HCT116 (cell line): ENCODE measurements around the gene CXXC1. TPM values are rescaled to one million over a fixed set of nuclear protein-coding genes. Genes with fewer than 3 reads are reported as not detected.

Experiments
- ATAC-seq: fragments of 200-7000 bp; cut with Tn5 transposase; 2 replicates; pipeline ENCODE4 v1.9.1; 2020; ENCODE audit warnings: mild to moderate bottlenecking, moderate library complexity
- BruUV-seq: library from RNA; stranded (reverse); fragments of 400-500 nt; replicated peaks from 2 replicates; lab custom pipeline; 2021; lab: Mats Ljungman, UMichigan
- CTCF ChIA-PET: fragments of 300-600 bp; sonication (Branson Sonifier 250); formaldehyde crosslinking; loops from one replicate; lab custom pipeline; 2021; ENCODE audit warnings: antibody characterized with exemption; lab: Charles Lee
- POLR2A ChIA-PET: fragments of 300-600, 350-600 bp; sonication (Branson Sonifier 250); formaldehyde crosslinking; loops from one replicate; lab custom pipeline; 2021; ENCODE audit warnings: antibody characterized with exemption; lab: Charles Lee
- RAD21 ChIA-PET, 2 experiments: fragments of 300-600 bp; sonication (Branson Sonifier 250); formaldehyde crosslinking; loops; one replicate each; lab custom pipeline; 2023; ENCODE audit warnings: low total read pairs in 2 of 2; ENCODE audit not compliant: uncharacterized antibody in 2 of 2, unreplicated experiment in 2 of 2, low non-redundant PET in 1 of 2; lab: Charles Lee
- DNase-seq: peaks from one replicate; pipeline ENCODE4 v3.0.0-alpha.2; 2010; ENCODE audit warnings: low read depth, low spot score
- H2AFZ ChIP-seq: fragments of 200-600 bp; shearing (Covaris generic), sonication (generic); 2 replicates; pipeline ENCODE4 v1.6.1; 2017; ENCODE audit warnings: low read depth, mixed run types, mixed read lengths, antibody characterized with exemption, low read length; ENCODE audit not compliant: poor library complexity, severe bottlenecking
- H3K27ac ChIP-seq: 2 replicates; pipeline ENCODE4 v1.5.1; 2012; ENCODE audit warnings: low read depth, low read length
- H3K27me3 ChIP-seq: fragments of 200-600 bp; sonication (generic); 2 replicates; pipeline ENCODE4 v1.6.1; 2016; ENCODE audit warnings: mixed run types, low read length, mixed read lengths; ENCODE audit not compliant: insufficient read depth
- H3K36me3 ChIP-seq, 2 experiments: fragments of 200-500 bp in 1 of 2; fragments of 200-600 bp in 1 of 2; sonication (Bioruptor generic) in 1 of 2; sonication (generic) in 1 of 2; 2 replicates each; pipeline versions ENCODE4 v1.5.1 to v1.6.1; 2014 to 2016; ENCODE audit warnings: low read length in 2 of 2, inconsistent platforms in 1 of 2, mixed read lengths in 1 of 2, mixed run types in 1 of 2; ENCODE audit not compliant: insufficient read depth in 2 of 2, control insufficient read depth in 1 of 2
- H3K4me1 ChIP-seq, 2 experiments: fragments of 200-600 bp in 1 of 2; sonication (generic) in 1 of 2; 2 replicates each; pipeline versions ENCODE4 v1.5.1 to v1.6.1; 2012 to 2017; ENCODE audit warnings: low read length in 2 of 2, inconsistent platforms in 1 of 2, mild to moderate bottlenecking in 1 of 2, mixed read lengths in 1 of 2, mixed run types in 1 of 2, moderate library complexity in 1 of 2; ENCODE audit not compliant: insufficient read depth in 2 of 2, control insufficient read depth in 1 of 2
- H3K4me2 ChIP-seq: fragments of 200-600 bp; sonication (generic); 2 replicates; pipeline ENCODE4 v1.6.1; 2017; ENCODE audit warnings: mixed run types, low read length, mixed read lengths
- H3K4me3 ChIP-seq, 2 experiments: fragments of 200-600 bp in 1 of 2; sonication (generic) in 1 of 2; replicated peaks in 1 of 2; 2 replicates each; pipeline ENCODE4 v1.5.1; 2011 to 2016; ENCODE audit warnings: low read length in 2 of 2, control low read depth in 1 of 2, low read depth in 1 of 2, mild to moderate bottlenecking in 1 of 2, mixed read lengths in 1 of 2, mixed run types in 1 of 2
- H3K79me2 ChIP-seq: fragments of 200-600 bp; sonication (generic); 2 replicates; pipeline ENCODE4 v1.6.1; 2017; ENCODE audit warnings: mild to moderate bottlenecking, mixed run types, low read length, moderate library complexity, mixed read lengths; ENCODE audit not compliant: insufficient read depth
- H3K9ac ChIP-seq: fragments of 200-600 bp; sonication (generic); 2 replicates; pipeline ENCODE4 v1.6.1; 2016; ENCODE audit warnings: low read length, mixed read lengths
- H3K9me2 ChIP-seq: fragments of 200-600 bp; sonication (generic), shearing (Covaris generic); 2 replicates; pipeline ENCODE4 v1.6.1; 2017; ENCODE audit warnings: mixed run types, mild to moderate bottlenecking, moderate library complexity; ENCODE audit not compliant: insufficient read depth
- H3K9me3 ChIP-seq, 2 experiments: fragments of 200-500 bp in 1 of 2; fragments of 200-600 bp in 1 of 2; sonication (Bioruptor generic) in 1 of 2; sonication (generic) in 1 of 2; 2 replicates each; pipeline ENCODE4 v1.6.1; 2014 to 2017; ENCODE audit warnings: low read length in 2 of 2, mixed read lengths in 2 of 2, inconsistent platforms in 1 of 2, low read depth in 1 of 2, mild to moderate bottlenecking in 1 of 2, mixed run types in 1 of 2, moderate library complexity in 1 of 2; ENCODE audit not compliant: control insufficient read depth in 1 of 2, insufficient read depth in 1 of 2
- H4K20me1 ChIP-seq: fragments of 200-600 bp; sonication (generic), shearing (Covaris generic); 2 replicates; pipeline ENCODE4 v1.6.1; 2017; ENCODE audit warnings: mixed run types, mild to moderate bottlenecking, moderate library complexity; ENCODE audit not compliant: insufficient read depth
- ELF1 ChIP-seq: IDR thresholded peaks from 2 replicates; pipeline ENCODE4 v1.6.1; 2012; ENCODE audit warnings: low read depth, borderline replicate concordance
- EZH2 ChIP-seq: fragments of 200-600 bp; sonication (generic); IDR thresholded peaks from 2 replicates; pipeline ENCODE4 v1.6.1; 2017; ENCODE audit warnings: antibody characterized with exemption, mixed run types
- POLR2A ChIP-seq: IDR thresholded peaks from 2 replicates; pipeline ENCODE4 v1.7.0; 2011; ENCODE audit warnings: borderline replicate concordance; ENCODE audit not compliant: insufficient read depth, insufficient read length; ENCODE audit errors: extremely low read depth
- REST ChIP-seq: IDR thresholded peaks from 2 replicates; pipeline ENCODE4 v1.6.1; 2012; ENCODE audit warnings: low read depth
- SIN3A ChIP-seq: IDR thresholded peaks from 2 replicates; pipeline ENCODE4 v1.6.1; 2012; ENCODE audit warnings: low read depth
- SRF ChIP-seq: IDR thresholded peaks from 2 replicates; pipeline ENCODE4 v1.6.1; 2012; ENCODE audit warnings: low read depth
- YY1 ChIP-seq: IDR thresholded peaks from 2 replicates; pipeline ENCODE4 v1.6.1; 2011; ENCODE audit warnings: low read length, low read depth, moderate library complexity, mild to moderate bottlenecking; ENCODE audit not compliant: insufficient replicate concordance; ENCODE audit errors: extremely low read depth
- intact Hi-C: fragments of 100-400 bp; cut with micrococcal nuclease; formaldehyde crosslinking; loops from 2 replicates; pipeline ENCODE4 v1.10.0; 2022
- total RNA-seq: library from RNA; stranded (reverse); gene quantifications from one replicate; pipeline ENCODE4 v1.2.1, GENCODE V29; 2021; ENCODE audit not compliant: unreplicated experiment
- TF ChIP-seq, protein P1 (sequence below): IDR thresholded peaks from 2 replicates; pipeline ENCODE4 v1.6.1; 2012
- TF ChIP-seq, protein P2 (sequence below): IDR thresholded peaks from 2 replicates; pipeline ENCODE4 v1.6.1; 2011; ENCODE audit warnings: mild to moderate bottlenecking, low read length, moderate library complexity; ENCODE audit not compliant: insufficient replicate concordance; ENCODE audit errors: extremely low read depth
- TF ChIP-seq, protein P3 (sequence below): IDR thresholded peaks from 2 replicates; pipeline ENCODE4 v1.6.1; 2012

Gene CXXC1
- total RNA-seq, 1 experiment from 2014 or later = 101 TPM

DNA sequence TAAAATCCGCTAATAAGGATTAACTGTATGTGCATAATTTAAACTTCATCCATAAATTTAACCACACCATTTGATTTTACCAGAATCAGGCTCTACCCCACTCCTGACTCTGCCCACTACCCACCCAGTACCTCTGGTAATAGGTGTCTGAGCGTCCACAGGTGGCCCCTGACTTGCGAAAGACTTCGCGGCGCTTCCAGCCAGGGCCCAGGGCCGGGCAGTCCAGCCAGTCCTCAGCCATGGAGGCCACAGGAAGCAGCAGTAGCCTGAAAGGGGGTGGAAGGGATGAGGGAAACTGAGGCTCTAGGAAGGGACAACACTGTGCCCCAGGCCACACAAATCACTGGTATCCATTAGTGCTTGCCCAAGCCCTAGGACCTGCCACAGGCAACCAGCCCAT is 7.7 kb downstream of the CXXC1 start:
- H3K9ac ChIP-seq = no peak overlapping the region
- DNase-seq (no peak), ATAC-seq (no peak)
- ChIA-PET RAD21 (no interaction called here), POLR2A (no interaction called here), CTCF (no interaction called here)
- H3K9me2 ChIP-seq = no peaks in the 10 kb centered on the region
- H3K4me3 ChIP-seq = peak overlapping the region; percentile 70 to 100
- peaks cover 25 to 66% of the 10 kb centered on the region in 2 experiments for H3K36me3 ChIP-seq
- H3K9me3 ChIP-seq = no peaks in the 10 kb centered on the region
- H3K79me2 ChIP-seq = peaks cover 39% of the 10 kb centered on the region
- no peaks in the 10 kb centered on the region for H3K27me3 ChIP-seq
- intact Hi-C loops = loop anchor here (10.0 kb wide), 1 partner anchor 785 kb away; the partner anchor contains the start of gene RPL17
- H2AFZ ChIP-seq = no peak overlapping the region
- no TSS peak for BruUV-seq
- H3K4me2 ChIP-seq = peak overlapping the region; percentile 85
- H4K20me1 ChIP-seq = no peaks in the 10 kb centered on the region
- TF ChIP-seq, protein P1, sequence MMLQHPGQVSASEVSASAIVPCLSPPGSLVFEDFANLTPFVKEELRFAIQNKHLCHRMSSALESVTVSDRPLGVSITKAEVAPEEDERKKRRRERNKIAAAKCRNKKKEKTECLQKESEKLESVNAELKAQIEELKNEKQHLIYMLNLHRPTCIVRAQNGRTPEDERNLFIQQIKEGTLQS = no peak
- TF ChIP-seq SIN3A = no peak
- TF ChIP-seq, protein P2, sequence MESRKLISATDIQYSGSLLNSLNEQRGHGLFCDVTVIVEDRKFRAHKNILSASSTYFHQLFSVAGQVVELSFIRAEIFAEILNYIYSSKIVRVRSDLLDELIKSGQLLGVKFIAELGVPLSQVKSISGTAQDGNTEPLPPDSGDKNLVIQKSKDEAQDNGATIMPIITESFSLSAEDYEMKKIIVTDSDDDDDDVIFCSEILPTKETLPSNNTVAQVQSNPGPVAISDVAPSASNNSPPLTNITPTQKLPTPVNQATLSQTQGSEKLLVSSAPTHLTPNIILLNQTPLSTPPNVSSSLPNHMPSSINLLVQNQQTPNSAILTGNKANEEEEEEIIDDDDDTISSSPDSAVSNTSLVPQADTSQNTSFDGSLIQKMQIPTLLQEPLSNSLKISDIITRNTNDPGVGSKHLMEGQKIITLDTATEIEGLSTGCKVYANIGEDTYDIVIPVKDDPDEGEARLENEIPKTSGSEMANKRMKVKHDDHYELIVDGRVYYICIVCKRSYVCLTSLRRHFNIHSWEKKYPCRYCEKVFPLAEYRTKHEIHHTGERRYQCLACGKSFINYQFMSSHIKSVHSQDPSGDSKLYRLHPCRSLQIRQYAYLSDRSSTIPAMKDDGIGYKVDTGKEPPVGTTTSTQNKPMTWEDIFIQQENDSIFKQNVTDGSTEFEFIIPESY = no peak
- no peak for TF ChIP-seq EZH2
- no peak for TF ChIP-seq ELF1
- TF ChIP-seq SRF = no peak
- no peak for TF ChIP-seq YY1
- TF ChIP-seq, protein P3, sequence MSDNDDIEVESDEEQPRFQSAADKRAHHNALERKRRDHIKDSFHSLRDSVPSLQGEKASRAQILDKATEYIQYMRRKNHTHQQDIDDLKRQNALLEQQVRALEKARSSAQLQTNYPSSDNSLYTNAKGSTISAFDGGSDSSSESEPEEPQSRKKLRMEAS = no peak
- no peak for TF ChIP-seq REST
- TF ChIP-seq POLR2A = no peak
- H3K27ac ChIP-seq = no peak overlapping the region
- peaks cover 5 to 25% of the 10 kb centered on the region in 2 experiments; a peak in 3 of 4 replicates for H3K4me1 ChIP-seq
